MG63 (cell line): ENCODE data around the gene KLHL2. TPM values are rescaled to one million over a fixed set of nuclear protein-coding genes. Genes with fewer than 3 reads are reported as not detected.
A peak's percentile ranks its signal among the peaks of the same experiment; 100 is the strongest.

Experiments
- DNase-seq: peaks from one replicate; pipeline ENCODE4 v3.0.0-alpha.2; 2020
- H3K27me3 ChIP-seq: fragments of 250-450 bp; sonication (Bioruptor Pico); 2 replicates; pipeline ENCODE4 v1.5.1; 2020; ENCODE audit warnings: mild to moderate bottlenecking, moderate library complexity
- H3K36me3 ChIP-seq: fragments of 250-450 bp; sonication (Bioruptor Pico); 2 replicates; pipeline ENCODE4 v1.5.1; 2020; ENCODE audit warnings: mild to moderate bottlenecking, moderate library complexity
- H3K4me3 ChIP-seq: fragments of 250-450 bp; sonication (Bioruptor Pico); 2 replicates; pipeline ENCODE4 v1.5.1; 2020; ENCODE audit warnings: mild to moderate bottlenecking, moderate library complexity
- H3K9me3 ChIP-seq: fragments of 250-450 bp; sonication (Bioruptor Pico); 2 replicates; pipeline ENCODE4 v1.5.1; 2020; ENCODE audit warnings: mild to moderate bottlenecking, moderate library complexity
- total RNA-seq: library from RNA; depleted of rRNA; stranded (reverse); fragments of >200 nt; shearing (Covaris generic); gene quantifications from 2 replicates; pipeline ENCODE4 v1.2.3, GENCODE V29; 2014; ENCODE audit warnings: low replicate concordance; rRNA removed

KLHL2 gene
- total RNA-seq, 1 experiment from 2014 or later, result 4.8 TPM

DNA sequence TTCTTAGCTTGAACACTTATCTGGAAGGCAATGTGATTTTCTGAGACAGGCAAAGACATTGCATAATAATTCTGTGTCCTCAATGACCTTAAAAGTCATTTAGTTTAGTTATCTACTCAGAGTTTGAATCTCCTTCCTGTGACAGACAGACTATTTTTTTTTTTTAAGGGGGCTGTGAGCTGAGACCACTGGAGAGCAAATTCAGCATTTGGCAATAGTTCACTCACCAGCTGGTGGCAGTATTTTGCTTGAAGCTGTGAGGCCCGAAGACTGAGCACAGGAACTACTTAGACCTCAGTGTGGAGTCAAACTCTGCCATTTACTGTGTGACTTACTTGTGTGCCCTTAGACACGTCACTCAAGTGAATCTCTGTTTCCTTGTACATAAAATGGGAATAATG lies 148.5 kb downstream of the KLHL2 start:
- no peaks in the 10 kb centered on the region for H3K9me3 ChIP-seq
- H3K27me3 ChIP-seq, result no peaks in the 10 kb centered on the region
- no peak overlapping the region for H3K4me3 ChIP-seq
- no peak for DNase-seq
- H3K36me3 ChIP-seq, result no peaks in the 10 kb centered on the region

DNA sequence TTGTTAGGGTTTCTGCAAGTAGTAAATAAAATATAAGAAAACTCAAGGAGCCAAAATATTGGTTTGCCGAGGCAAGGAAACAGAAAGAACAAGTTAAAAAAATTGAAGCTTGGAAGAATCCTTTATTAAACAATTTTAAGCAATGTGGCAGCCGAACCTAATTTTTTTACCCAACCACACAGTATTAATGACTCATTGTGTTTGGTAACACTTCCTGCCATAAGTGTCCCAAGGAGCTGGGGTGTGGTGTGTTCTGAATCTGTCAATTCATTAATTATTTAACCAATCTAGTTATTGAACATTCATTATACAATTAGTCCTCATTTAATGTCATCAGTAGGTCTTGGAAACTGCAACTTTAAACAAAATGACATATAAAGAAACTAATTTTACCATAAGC lies 152.1 kb downstream of the KLHL2 start:
- Histone ChIP-seq H3K9me3 (no peaks in the 10 kb centered on the region), H3K4me3 (no peak overlapping the region), H3K36me3 (no peaks in the 10 kb centered on the region), H3K27me3 (no peaks in the 10 kb centered on the region)
- no peak for DNase-seq

DNA sequence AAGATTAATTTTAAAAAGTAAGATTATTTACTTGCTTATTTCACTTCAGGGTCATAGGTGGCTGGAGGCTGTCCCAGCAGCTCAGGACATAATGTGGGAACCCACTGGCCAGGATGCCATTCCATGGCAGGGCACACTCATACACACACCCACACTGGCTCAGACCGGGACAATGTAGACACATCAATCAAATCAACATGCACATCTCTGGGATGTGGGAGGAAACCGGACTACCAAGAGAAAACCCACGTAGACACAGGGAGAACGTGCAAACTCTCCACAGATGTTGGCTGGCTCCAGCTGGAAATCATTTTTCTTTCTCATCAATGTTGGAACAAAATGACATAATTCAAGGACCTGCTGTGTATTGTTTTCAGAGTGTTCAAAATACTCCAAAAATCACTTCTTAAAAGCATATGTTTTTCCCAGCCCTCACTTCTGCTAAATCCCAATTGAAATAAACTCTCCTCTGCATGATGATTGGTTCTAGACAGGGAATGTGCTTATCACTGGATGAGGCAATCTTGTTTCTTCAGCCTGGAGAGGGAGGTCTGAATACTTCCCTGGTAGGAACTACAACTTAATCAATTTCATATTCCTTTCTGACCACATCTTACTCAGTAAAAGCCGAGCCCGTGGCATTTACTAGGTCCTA lies 152.8 kb downstream of the KLHL2 start:
- no peaks in the 10 kb centered on the region for H3K36me3 ChIP-seq
- peak; percentile 34 for DNase-seq
- no peaks in the 10 kb centered on the region for H3K9me3 ChIP-seq
- H3K4me3 ChIP-seq, result no peak overlapping the region
- H3K27me3 ChIP-seq, result no peaks in the 10 kb centered on the region

DNA sequence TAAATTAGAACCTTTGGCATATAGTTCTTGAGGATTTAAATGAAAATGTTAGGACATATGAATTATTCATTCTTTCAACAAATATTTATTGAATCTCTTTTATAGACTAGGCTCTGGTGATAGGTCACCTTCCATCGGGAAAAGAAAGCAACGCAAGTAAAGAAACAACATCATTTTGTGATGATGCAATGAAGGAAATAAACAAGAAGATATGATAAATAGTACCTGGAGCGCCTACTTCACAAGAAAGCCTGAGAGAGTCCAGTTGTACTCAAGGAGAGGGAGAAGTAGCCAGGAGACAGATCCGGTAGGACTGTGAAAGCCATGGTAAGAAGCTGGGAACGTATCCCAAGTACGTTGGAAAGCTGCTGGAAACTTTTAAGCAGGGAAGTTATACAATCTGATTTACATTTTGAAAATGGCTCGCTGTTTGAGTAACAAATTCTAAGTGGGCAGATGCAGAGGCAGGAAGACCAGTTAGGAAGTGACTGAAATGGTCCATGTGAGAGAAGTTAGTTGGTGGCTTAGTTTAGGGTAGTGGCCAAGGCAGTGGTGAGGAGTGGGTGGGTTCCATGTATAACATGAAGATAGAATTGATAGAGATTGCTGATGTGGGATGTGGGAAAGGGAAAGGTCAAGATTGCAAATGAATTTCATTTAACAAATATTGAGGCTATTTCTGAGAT lies 153.8 kb downstream of the KLHL2 start:
- no peak for DNase-seq
- H3K9me3 ChIP-seq, result no peaks in the 10 kb centered on the region
- no peak overlapping the region for H3K4me3 ChIP-seq
- no peaks in the 10 kb centered on the region for H3K27me3 ChIP-seq
- H3K36me3 ChIP-seq, result no peaks in the 10 kb centered on the region

DNA sequence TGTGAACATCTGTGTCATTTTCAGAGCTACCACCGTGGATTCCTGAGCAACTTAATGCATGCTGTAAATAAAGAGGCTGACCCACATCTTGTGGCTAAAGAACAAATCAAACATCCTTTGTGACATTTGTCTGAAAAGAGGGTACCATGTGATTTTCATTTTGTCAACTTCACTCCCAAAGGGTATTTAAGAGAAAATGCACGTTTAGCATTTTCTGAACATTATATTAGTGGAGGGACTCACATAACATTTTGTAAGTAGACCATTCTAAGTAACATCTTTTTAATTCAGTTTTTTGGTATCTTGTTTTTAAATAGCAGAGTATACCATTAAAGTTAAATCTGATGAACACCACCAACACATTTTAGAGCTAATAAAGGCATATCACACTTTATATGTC lies 154.4 kb downstream of the KLHL2 start:
- H3K4me3 ChIP-seq, result no peak overlapping the region
- H3K27me3 ChIP-seq, result no peaks in the 10 kb centered on the region
- no peaks in the 10 kb centered on the region for H3K36me3 ChIP-seq
- no peaks in the 10 kb centered on the region for H3K9me3 ChIP-seq
- no peak for DNase-seq

DNA sequence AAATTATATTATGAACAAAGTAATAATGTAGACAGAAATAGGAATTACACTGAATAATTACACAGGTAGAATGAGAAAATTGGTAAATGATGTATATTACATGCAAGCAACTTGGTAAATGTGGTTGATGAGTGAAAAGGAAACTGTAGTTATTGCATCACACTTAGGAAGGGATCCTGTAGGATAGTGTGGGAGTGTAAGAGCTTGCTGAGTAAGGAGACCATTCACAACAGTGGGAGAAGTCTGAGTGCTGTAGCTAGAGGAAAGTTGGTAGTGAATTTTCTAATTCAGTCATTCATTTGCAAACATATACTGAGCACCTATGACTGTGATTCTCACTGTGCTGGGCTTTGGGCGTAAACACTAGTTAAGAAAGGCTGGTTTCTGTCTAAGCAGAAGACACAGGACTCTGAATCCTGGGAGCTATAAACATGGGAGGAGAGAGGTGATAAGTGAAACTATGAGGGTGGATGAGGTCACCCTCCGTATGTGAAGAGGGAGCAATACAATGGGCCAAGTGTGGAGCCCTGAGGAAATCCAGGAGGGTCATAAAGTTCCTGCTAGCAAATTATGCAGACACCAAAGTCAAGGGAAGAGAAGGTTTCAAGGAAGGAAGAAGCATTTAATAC lies 157.2 kb downstream of the KLHL2 start:
- H3K9me3 ChIP-seq, result no peaks in the 10 kb centered on the region
- no peaks in the 10 kb centered on the region for H3K27me3 ChIP-seq
- DNase-seq, result no peak
- no peaks in the 10 kb centered on the region for H3K36me3 ChIP-seq
- H3K4me3 ChIP-seq, result no peak overlapping the region

DNA sequence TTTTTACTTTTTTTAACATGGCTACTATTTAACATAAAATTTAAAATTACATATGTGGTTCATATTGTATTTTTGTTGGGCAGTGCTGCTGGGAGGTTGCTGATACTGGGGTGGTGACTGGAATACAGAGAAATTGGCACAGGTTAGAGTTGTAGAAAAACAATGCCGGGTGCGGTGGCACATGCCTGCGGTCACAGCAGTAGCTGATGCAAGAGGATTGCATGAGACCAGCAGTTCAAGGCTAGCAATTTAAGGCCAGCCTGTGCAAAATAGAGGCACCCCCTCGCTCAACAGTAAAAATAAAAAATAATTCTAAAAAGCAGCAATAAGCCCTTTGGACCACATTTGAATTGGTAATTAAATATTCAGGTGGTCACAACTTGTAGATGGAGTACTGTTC lies 159.7 kb downstream of the KLHL2 start:
- H3K36me3 ChIP-seq, result no peaks in the 10 kb centered on the region
- no peaks in the 10 kb centered on the region for H3K9me3 ChIP-seq
- no peaks in the 10 kb centered on the region for H3K27me3 ChIP-seq
- peak; percentile 27 for DNase-seq
- H3K4me3 ChIP-seq, result no peak overlapping the region

DNA sequence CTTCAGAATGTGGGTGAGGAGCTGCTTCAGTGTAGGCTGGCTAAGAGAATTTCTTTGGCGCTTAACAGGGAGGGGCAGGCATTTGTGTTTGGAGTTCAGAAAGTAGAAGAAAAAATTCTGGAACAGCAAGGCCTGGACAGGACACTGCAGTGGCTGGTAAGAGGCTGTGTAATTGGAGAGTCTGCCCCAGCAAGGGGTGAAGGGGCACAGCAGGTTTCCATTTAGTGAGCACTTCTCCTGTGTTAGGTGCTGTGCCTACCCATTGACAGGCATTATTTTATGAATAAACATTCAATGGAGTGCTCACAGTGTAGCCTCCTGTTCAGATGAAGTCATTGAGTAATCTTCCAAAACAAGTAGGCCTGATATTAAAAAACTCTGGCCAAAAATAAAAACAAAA lies 160.8 kb downstream of the KLHL2 start:
- DNase-seq, result no peak
- no peaks in the 10 kb centered on the region for H3K27me3 ChIP-seq
- no peaks in the 10 kb centered on the region for H3K36me3 ChIP-seq
- no peak overlapping the region for H3K4me3 ChIP-seq
- no peaks in the 10 kb centered on the region for H3K9me3 ChIP-seq

DNA sequence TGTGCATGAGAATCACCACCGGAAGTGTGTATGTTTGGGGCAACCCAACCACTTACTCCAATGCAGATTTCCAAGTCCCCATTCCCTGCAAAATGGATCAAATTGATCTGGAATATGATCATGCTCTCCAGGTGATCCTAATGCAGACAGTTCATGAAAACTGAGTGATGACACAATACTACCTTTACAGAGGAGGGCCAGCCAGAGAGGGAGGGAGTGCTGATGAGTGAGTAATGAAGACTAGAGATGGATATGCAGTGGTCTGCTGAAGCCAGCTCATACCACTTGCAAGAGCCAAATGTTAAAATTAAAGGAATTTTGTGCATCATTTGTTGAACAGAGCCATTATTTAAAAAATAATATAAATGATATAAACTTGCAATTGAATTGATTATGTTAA lies 161.2 kb downstream of the KLHL2 start:
- DNase-seq, result no peak
- Histone ChIP-seq H3K36me3 (no peaks in the 10 kb centered on the region), H3K27me3 (no peaks in the 10 kb centered on the region), H3K9me3 (no peaks in the 10 kb centered on the region), H3K4me3 (no peak overlapping the region)

DNA sequence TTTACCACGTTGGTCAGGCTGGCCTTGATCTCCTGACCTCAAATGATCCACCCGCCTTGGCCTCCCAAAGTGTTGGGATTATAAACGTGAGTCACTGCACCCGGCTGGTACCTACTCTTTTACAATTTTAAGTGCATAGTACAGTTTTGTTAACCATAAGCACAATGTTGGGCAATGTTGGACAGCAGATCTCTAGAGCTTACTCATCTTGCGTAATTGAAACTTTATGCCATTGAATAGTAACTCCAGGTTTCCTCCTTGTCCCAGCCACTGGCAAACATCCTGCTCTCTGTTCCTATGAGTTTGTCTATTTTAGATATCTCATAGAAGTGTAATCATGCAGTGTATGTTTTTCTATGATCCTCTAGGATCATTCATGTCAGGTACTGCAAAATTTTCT lies 162.2 kb downstream of the KLHL2 start:
- Histone ChIP-seq H3K4me3 (no peak overlapping the region), H3K36me3 (no peaks in the 10 kb centered on the region), H3K27me3 (peaks cover under 1% of the 10 kb centered on the region; the same call in 1 of the 2 replicates), H3K9me3 (no peaks in the 10 kb centered on the region)
- DNase-seq, result no peak

DNA sequence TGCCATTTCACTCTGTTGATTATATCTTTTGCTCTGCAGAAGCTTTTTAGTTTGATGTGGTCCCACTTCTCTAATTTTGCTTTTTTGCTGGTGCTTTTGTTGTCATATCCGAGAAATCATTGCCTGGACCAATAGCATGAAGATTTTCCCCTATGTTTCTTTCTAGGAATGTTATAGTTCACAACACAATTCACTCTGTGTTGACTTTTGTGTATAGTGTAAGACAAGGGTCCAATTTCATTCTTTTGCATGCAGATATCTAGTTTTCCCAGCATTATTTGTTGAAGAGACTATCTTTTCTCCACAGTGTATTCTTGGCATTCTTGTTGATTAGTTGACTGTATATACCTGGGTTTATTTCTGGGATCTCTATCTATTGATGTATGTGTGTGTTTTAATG lies 163.2 kb downstream of the KLHL2 start:
- Histone ChIP-seq H3K36me3 (no peaks in the 10 kb centered on the region), H3K27me3 (peaks cover 5% of the 10 kb centered on the region; the same call in 1 of the 2 replicates), H3K9me3 (no peaks in the 10 kb centered on the region), H3K4me3 (no peak overlapping the region)
- no peak for DNase-seq

Other genes starting within 250 kb of the KLHL2 start
- 0.72 and 1.7 TPM in 2 replicates for gene TRIM61, start 229.9 kb upstream of the KLHL2 start, total RNA-seq
- gene TRIM60, start 175.6 kb upstream of the KLHL2 start, total RNA-seq, result not detected in 2 replicates
- gene TRIM75, start 153.7 kb upstream of the KLHL2 start, total RNA-seq, result not detected in 2 replicates
- 6.9 and 8.2 TPM in 2 replicates for gene TMEM192, start 94.7 kb upstream of the KLHL2 start, total RNA-seq
- 58.1 and 77.1 TPM in 2 replicates for gene MSMO1, start 120.1 kb downstream of the KLHL2 start, total RNA-seq
- 17.1 and 42.5 TPM in 2 replicates for gene CPE, start 171.4 kb downstream of the KLHL2 start, total RNA-seq